Body of pancreas (tissue), 4 donors: Measurements from ENCODE around the gene RNU6-1.

ENCODE experiments used
- POLR2A ChIP-seq, 3 donors: fragments of 450-650 bp; IDR thresholded peaks; one replicate each; pipeline ENCODE4 v1.6.1; 2016; ENCODE audit warnings: antibody characterized with exemption in 3 of 3, mild to moderate bottlenecking in 2 of 3
- TF ChIP-seq, protein P1 (sequence below), 7 experiments: fragments of 450-650 bp in 4 of 7; fragments of 200-600 bp in 3 of 7; sonication (generic) in 3 of 7; IDR thresholded peaks; one replicate each; pipeline ENCODE4 v1.5.1; 2016 to 2019; ENCODE audit warnings: antibody characterized with exemption in 7 of 7

- TF ChIP-seq POLR2A (IDR thresholded peaks at IDR 0.05): no peak
- TF ChIP-seq, protein P1, sequence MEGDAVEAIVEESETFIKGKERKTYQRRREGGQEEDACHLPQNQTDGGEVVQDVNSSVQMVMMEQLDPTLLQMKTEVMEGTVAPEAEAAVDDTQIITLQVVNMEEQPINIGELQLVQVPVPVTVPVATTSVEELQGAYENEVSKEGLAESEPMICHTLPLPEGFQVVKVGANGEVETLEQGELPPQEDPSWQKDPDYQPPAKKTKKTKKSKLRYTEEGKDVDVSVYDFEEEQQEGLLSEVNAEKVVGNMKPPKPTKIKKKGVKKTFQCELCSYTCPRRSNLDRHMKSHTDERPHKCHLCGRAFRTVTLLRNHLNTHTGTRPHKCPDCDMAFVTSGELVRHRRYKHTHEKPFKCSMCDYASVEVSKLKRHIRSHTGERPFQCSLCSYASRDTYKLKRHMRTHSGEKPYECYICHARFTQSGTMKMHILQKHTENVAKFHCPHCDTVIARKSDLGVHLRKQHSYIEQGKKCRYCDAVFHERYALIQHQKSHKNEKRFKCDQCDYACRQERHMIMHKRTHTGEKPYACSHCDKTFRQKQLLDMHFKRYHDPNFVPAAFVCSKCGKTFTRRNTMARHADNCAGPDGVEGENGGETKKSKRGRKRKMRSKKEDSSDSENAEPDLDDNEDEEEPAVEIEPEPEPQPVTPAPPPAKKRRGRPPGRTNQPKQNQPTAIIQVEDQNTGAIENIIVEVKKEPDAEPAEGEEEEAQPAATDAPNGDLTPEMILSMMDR (IDR thresholded peaks at IDR 0.05): no peak
Observed at GRCh38 chr15:67862750-67863441, 23.1 kb upstream of the RNU6-1 start.
